ENCODE data around the gene MYH7.

The MYH7 gene

DNA sequence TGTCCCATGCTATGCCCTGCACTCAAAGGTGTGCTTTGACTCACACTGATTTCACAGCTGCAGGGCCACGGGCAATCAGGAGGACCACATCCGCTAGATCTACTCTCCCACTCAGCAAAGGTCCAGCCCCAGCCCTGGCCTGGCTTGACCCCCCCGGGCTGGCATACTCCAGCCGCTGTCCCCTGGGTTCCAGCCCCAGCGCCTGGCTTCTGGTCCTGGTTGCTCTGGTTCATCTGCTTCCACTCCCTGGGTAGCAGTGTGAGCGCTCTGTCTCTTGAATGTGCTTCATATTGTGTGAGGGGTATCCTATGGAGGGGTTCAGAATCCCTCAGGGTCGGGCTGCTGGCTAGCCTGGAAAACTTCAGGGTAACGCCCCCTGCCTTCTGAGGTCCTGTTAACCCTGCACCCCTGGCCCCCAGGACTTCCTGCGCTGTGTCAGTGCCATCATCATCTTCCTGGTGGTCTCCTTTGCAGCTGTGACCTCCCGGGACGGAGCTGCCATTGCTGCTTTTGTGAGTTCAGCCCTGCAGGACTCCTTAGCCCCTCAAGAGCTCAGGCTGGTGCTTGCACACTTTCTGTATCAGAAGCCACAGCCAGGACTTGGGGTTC is 56.7 kb downstream of the MYH7 start:
- FAIRE-seq (no peak), DNase-seq (ENCODE audit: insufficient read length, low spot score) (no peak)
- TF ChIP-seq, protein P1, sequence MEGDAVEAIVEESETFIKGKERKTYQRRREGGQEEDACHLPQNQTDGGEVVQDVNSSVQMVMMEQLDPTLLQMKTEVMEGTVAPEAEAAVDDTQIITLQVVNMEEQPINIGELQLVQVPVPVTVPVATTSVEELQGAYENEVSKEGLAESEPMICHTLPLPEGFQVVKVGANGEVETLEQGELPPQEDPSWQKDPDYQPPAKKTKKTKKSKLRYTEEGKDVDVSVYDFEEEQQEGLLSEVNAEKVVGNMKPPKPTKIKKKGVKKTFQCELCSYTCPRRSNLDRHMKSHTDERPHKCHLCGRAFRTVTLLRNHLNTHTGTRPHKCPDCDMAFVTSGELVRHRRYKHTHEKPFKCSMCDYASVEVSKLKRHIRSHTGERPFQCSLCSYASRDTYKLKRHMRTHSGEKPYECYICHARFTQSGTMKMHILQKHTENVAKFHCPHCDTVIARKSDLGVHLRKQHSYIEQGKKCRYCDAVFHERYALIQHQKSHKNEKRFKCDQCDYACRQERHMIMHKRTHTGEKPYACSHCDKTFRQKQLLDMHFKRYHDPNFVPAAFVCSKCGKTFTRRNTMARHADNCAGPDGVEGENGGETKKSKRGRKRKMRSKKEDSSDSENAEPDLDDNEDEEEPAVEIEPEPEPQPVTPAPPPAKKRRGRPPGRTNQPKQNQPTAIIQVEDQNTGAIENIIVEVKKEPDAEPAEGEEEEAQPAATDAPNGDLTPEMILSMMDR (IDR thresholded peaks at IDR 0.05; ENCODE audit: insufficient read depth, missing control alignments): no peak

DNA sequence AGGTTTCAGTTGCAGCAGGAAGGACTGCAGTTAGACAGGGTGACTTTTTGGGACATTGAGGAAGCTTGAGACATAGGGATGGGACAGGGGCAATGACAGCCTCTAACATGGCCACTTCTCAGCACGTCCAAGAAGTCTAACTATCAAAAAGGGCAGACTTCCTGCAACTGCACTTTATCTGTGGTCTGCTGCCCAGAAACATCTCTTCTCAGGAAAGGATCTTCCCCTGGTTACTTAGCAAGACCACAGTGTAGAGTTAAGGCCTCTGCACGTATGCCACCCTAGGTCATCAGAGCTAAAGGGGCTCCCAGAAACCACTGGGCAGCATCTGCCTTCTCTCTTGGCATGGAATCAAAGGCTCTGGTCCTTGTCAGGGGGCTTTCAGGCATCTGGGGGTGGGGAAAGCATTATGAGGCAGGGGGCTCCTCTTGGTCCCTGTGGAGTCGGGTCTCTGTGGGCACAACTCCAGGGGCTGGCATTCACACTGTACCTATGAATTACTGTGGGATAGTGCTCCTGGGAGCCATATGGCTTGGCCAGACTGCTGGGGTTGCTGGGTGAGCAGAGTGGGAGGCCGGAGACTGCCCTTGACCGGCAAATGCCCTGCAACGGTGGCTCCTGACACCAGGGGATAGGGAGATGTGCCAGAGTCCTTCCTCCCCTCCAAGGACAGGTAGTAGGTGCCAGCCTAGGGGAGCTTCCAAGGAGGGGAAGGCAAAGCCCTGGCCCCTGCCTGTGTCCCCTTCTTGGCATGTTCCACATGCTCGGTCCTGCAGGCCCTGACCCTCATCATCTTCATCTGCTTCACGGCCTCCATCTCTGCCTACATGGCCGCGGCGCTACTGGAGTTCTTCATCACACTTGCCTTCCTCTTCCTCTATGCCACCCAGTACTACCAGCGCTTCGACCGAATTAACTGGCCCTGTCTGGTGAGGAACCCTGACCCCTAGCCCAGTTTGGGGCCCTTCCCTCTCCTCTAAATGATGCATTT is 57.6 kb downstream of the MYH7 start:
- no peak for FAIRE-seq
- TF ChIP-seq, protein P1 (IDR thresholded peaks at IDR 0.05; ENCODE audit: insufficient read depth, missing control alignments): no peak
- no peak for DNase-seq (ENCODE audit: insufficient read length, low spot score)

DNA sequence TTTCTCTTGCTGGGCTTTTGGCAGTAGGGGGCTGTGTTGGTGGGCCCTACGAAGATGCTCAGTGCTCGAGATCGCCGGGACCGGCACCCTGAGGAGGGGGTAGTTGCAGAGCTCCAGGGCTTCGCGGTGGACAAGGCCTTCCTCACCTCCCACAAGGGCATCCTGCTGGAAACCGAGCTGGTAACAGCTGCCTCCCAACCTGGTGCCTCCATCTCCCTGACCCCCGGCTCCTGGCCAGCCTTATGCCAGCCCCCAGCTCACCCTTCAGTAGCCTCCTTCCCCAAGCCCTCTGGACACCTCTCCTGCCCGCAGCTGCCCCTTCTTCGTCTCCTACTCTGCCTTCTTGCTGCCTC is 58.3 kb downstream of the MYH7 start:
- TF ChIP-seq, protein P1 (IDR thresholded peaks at IDR 0.05; ENCODE audit: insufficient read depth, missing control alignments): no peak
- FAIRE-seq: no peak
- no peak for DNase-seq (ENCODE audit: insufficient read length, low spot score)

DNA sequence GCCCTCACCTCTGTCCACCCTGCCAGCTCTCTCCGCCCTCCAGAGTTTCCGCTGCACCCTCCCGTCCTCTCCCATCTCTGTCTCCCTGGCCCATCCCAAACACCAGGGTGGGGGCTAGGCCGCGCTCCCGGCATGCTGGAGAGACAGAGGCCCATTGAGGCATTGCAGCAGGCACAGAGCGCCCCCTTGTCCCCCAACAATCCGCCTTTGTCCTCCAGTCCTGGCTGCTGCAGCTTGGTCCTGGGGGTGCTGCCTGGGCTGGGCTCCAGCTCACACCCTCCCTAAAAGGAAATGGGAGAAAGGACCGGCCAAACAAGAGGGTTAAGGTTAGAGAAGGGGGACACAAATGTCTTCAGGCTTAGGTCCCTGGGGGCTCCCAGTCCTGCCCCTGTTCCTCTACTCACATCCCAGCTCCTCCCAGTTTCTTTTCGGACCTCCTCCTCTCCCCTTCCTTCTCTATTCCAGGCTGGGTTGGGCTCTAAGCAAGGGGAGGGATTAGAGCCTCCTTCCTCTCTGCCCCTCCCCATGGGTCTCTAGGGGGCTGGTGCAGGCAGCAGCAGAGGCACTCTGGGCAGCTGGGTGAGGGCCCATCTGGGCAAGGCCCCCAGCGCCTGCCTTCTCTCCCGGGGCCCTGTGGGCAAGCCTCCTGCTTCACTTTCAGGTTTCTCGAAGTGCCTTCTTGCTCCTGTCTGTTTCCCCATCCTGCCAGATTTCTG is 58.8 kb downstream of the MYH7 start, which contains the start of gene CMTM5:
TSS of gene CMTM5 (plus strand) at position 565 of the 716 bp plus-strand sequence. CDS start 206 bp downstream, outside the sequence.
- TF ChIP-seq, protein P1 (IDR thresholded peaks at IDR 0.05; ENCODE audit: insufficient read depth, missing control alignments): no peak
- no peak for FAIRE-seq
- DNase-seq (ENCODE audit: insufficient read length, low spot score): no peak

DNA sequence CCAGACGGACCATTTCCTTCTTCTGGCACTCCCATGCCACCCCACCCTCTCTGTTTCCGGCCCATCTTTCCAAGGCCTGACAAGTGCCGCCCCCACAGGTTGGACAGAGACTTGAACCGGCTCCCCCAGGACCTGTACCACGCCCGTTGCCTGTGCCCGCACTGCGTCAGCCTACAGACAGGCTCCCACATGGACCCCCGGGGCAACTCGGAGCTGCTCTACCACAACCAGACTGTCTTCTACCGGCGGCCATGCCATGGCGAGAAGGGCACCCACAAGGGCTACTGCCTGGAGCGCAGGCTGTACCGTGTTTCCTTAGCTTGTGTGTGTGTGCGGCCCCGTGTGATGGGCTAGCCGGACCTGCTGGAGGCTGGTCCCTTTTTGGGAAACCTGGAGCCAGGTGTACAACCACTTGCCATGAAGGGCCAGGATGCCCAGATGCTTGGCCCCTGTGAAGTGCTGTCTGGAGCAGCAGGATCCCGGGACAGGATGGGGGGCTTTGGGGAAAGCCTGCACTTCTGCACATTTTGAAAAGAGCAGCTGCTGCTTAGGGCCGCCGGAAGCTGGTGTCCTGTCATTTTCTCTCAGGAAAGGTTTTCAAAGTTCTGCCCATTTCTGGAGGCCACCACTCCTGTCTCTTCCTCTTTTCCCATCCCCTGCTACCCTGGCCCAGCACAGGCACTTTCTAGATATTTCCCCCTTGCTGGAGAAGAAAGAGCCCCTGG is 59.8 kb downstream of the MYH7 start:
- FAIRE-seq (no peak), DNase-seq (ENCODE audit: insufficient read length, low spot score) (no peak)

DNA sequence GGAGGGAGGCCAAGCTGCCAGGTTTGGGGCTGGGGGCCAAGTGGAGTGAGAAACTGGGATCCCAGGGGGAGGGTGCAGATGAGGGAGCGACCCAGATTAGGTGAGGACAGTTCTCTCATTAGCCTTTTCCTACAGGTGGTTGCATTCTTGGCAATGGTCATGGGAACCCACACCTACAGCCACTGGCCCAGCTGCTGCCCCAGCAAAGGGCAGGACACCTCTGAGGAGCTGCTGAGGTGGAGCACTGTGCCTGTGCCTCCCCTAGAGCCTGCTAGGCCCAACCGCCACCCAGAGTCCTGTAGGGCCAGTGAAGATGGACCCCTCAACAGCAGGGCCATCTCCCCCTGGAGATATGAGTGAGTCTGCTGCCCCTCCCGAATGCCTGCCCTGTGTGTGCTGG is 62.4 kb downstream of the MYH7 start:
- FAIRE-seq: no peak
- TF ChIP-seq, protein P1 (IDR thresholded peaks at IDR 0.05; ENCODE audit: insufficient read depth, missing control alignments): no peak

More for the DNA sequence above, 59.8 kb downstream of the MYH7 start:
- TF ChIP-seq, protein P1 (IDR thresholded peaks at IDR 0.05; ENCODE audit: insufficient read depth, missing control alignments): no peak

More for the DNA sequence above, 62.4 kb downstream of the MYH7 start:
- no peak for DNase-seq (ENCODE audit: insufficient read length, low spot score)
